SH-SY5Y (cell line): ENCODE data around the gene KCNQ4.

Experiments
- GATA2 ChIP-seq: IDR thresholded peaks from 2 replicates; pipeline ENCODE4 v1.6.1; 2011; ENCODE audit warnings: mild to moderate bottlenecking, low read depth, low read length
- GATA3 ChIP-seq: IDR thresholded peaks from 2 replicates; pipeline ENCODE4 v1.6.1; 2011; ENCODE audit warnings: low read depth, mild to moderate bottlenecking, low read length, moderate library complexity

GRCh38 chr1:40845895-40846294 is 62.3 kb downstream of the KCNQ4 start:
- TF ChIP-seq GATA3 = no peak
- TF ChIP-seq GATA2 = no peak
